Measurements from ENCODE around the gene DPF3.

DPF3 gene

GRCh38 chr14:72723858-72724530, 169.9 kb downstream of the DPF3 start:
- no peaks in the 10 kb centered on the region for H3K27me3 ChIP-seq (ENCODE audit: control insufficient read depth, insufficient read depth, low read length)
- H3K27ac ChIP-seq (ENCODE audit: low read depth, low read length): no peak overlapping the region
- H3K9ac ChIP-seq (ENCODE audit: low read length): no peak overlapping the region
- H3K4me1 ChIP-seq (ENCODE audit: control insufficient read depth, insufficient read depth, low read length): no peaks in the 10 kb centered on the region
- no peak overlapping the region for H3K4me3 ChIP-seq (ENCODE audit: low read depth, low read length)
- H3K9me3 ChIP-seq (ENCODE audit: control insufficient read depth, insufficient read depth, low read depth, low read length): no peaks in the 10 kb centered on the region
- no peaks in the 10 kb centered on the region for H3K36me3 ChIP-seq (ENCODE audit: control insufficient read depth, insufficient read depth, low read length)

GRCh38 chr14:72722201-72722785, 171.6 kb downstream of the DPF3 start:
- Histone ChIP-seq H3K27me3 (ENCODE audit: control insufficient read depth, insufficient read depth, low read length) (no peaks in the 10 kb centered on the region), H3K27ac (ENCODE audit: low read depth, low read length) (no peak overlapping the region), H3K4me3 (ENCODE audit: low read depth, low read length) (no peak overlapping the region), H3K9me3 (ENCODE audit: control insufficient read depth, insufficient read depth, low read depth, low read length) (no peaks in the 10 kb centered on the region), H3K4me1 (ENCODE audit: control insufficient read depth, insufficient read depth, low read length) (no peaks in the 10 kb centered on the region), H3K36me3 (ENCODE audit: control insufficient read depth, insufficient read depth, low read length) (no peaks in the 10 kb centered on the region), H3K9ac (ENCODE audit: low read length) (no peak overlapping the region)

GRCh38 chr14:72721083-72721482, 172.8 kb downstream of the DPF3 start:
- Histone ChIP-seq H3K27me3 (ENCODE audit: control insufficient read depth, insufficient read depth, low read length) (no peaks in the 10 kb centered on the region), H3K27ac (ENCODE audit: low read depth, low read length) (no peak overlapping the region), H3K9ac (ENCODE audit: low read length) (no peak overlapping the region), H3K36me3 (ENCODE audit: control insufficient read depth, insufficient read depth, low read length) (no peaks in the 10 kb centered on the region), H3K4me1 (ENCODE audit: control insufficient read depth, insufficient read depth, low read length) (no peaks in the 10 kb centered on the region), H3K4me3 (ENCODE audit: low read depth, low read length) (no peak overlapping the region), H3K9me3 (ENCODE audit: control insufficient read depth, insufficient read depth, low read depth, low read length) (no peaks in the 10 kb centered on the region)

GRCh38 chr14:72717220-72717619, 176.7 kb downstream of the DPF3 start:
- Histone ChIP-seq H3K4me3 (ENCODE audit: low read depth, low read length) (no peak overlapping the region), H3K27me3 (ENCODE audit: control insufficient read depth, insufficient read depth, low read length) (no peaks in the 10 kb centered on the region), H3K4me1 (ENCODE audit: control insufficient read depth, insufficient read depth, low read length) (no peaks in the 10 kb centered on the region; the same call in 1 of the 2 replicates), H3K9me3 (ENCODE audit: control insufficient read depth, insufficient read depth, low read depth, low read length) (no peaks in the 10 kb centered on the region), H3K27ac (ENCODE audit: low read depth, low read length) (no peak overlapping the region), H3K9ac (ENCODE audit: low read length) (no peak overlapping the region), H3K36me3 (ENCODE audit: control insufficient read depth, insufficient read depth, low read length) (no peaks in the 10 kb centered on the region)

- Histone ChIP-seq H3K4me3 (ENCODE audit: low read depth, low read length) (no peak overlapping the region), H3K4me1 (ENCODE audit: control insufficient read depth, insufficient read depth, low read length) (no peaks in the 10 kb centered on the region; the same call in 1 of the 2 replicates), H3K27me3 (ENCODE audit: control insufficient read depth, insufficient read depth, low read length) (no peaks in the 10 kb centered on the region), H3K27ac (ENCODE audit: low read depth, low read length) (no peak overlapping the region), H3K36me3 (ENCODE audit: control insufficient read depth, insufficient read depth, low read length) (no peaks in the 10 kb centered on the region), H3K9ac (ENCODE audit: low read length) (no peak overlapping the region), H3K9me3 (ENCODE audit: control insufficient read depth, insufficient read depth, low read depth, low read length) (no peaks in the 10 kb centered on the region)
Observed at GRCh38 chr14:72716476-72716875, 177.4 kb downstream of the DPF3 start.

- Histone ChIP-seq H3K9me3 (ENCODE audit: control insufficient read depth, insufficient read depth, low read depth, low read length) (no peaks in the 10 kb centered on the region), H3K4me1 (ENCODE audit: control insufficient read depth, insufficient read depth, low read length) (no peaks in the 10 kb centered on the region; the same call in 1 of the 2 replicates), H3K9ac (ENCODE audit: low read length) (no peak overlapping the region), H3K36me3 (ENCODE audit: control insufficient read depth, insufficient read depth, low read length) (no peaks in the 10 kb centered on the region), H3K27me3 (ENCODE audit: control insufficient read depth, insufficient read depth, low read length) (no peaks in the 10 kb centered on the region), H3K27ac (ENCODE audit: low read depth, low read length) (no peak overlapping the region), H3K4me3 (ENCODE audit: low read depth, low read length) (no peak overlapping the region)
Observed at GRCh38 chr14:72715850-72716228, 178.1 kb downstream of the DPF3 start.

GRCh38 chr14:72715215-72715849, 178.6 kb downstream of the DPF3 start:
- Histone ChIP-seq H3K27ac (ENCODE audit: low read depth, low read length) (no peak overlapping the region), H3K27me3 (ENCODE audit: control insufficient read depth, insufficient read depth, low read length) (no peaks in the 10 kb centered on the region), H3K4me3 (ENCODE audit: low read depth, low read length) (no peak overlapping the region), H3K36me3 (ENCODE audit: control insufficient read depth, insufficient read depth, low read length) (no peaks in the 10 kb centered on the region), H3K4me1 (ENCODE audit: control insufficient read depth, insufficient read depth, low read length) (no peaks in the 10 kb centered on the region; the same call in 1 of the 2 replicates), H3K9ac (ENCODE audit: low read length) (no peak overlapping the region), H3K9me3 (ENCODE audit: control insufficient read depth, insufficient read depth, low read depth, low read length) (no peaks in the 10 kb centered on the region)

- no peak overlapping the region for H3K9ac ChIP-seq (ENCODE audit: low read length)
- no peaks in the 10 kb centered on the region for H3K27me3 ChIP-seq (ENCODE audit: control insufficient read depth, insufficient read depth, low read length)
- no peak overlapping the region for H3K4me3 ChIP-seq (ENCODE audit: low read depth, low read length)
- no peak overlapping the region for H3K27ac ChIP-seq (ENCODE audit: low read depth, low read length)
- H3K36me3 ChIP-seq (ENCODE audit: control insufficient read depth, insufficient read depth, low read length): no peaks in the 10 kb centered on the region
- no peaks in the 10 kb centered on the region for H3K9me3 ChIP-seq (ENCODE audit: control insufficient read depth, insufficient read depth, low read depth, low read length)
- H3K4me1 ChIP-seq (ENCODE audit: control insufficient read depth, insufficient read depth, low read length): no peaks in the 10 kb centered on the region; the same call in 1 of the 2 replicates
Observed at GRCh38 chr14:72714871-72715214, 179.1 kb downstream of the DPF3 start.

- Histone ChIP-seq H3K27ac (ENCODE audit: low read depth, low read length) (no peak overlapping the region), H3K9ac (ENCODE audit: low read length) (no peak overlapping the region), H3K4me1 (ENCODE audit: control insufficient read depth, insufficient read depth, low read length) (no peaks in the 10 kb centered on the region; the same call in 1 of the 2 replicates), H3K9me3 (ENCODE audit: control insufficient read depth, insufficient read depth, low read depth, low read length) (no peaks in the 10 kb centered on the region), H3K4me3 (ENCODE audit: low read depth, low read length) (no peak overlapping the region), H3K27me3 (ENCODE audit: control insufficient read depth, insufficient read depth, low read length) (no peaks in the 10 kb centered on the region), H3K36me3 (ENCODE audit: control insufficient read depth, insufficient read depth, low read length) (no peaks in the 10 kb centered on the region)
Observed at GRCh38 chr14:72714094-72714493, 179.8 kb downstream of the DPF3 start.

- Histone ChIP-seq H3K4me3 (ENCODE audit: low read depth, low read length) (no peak overlapping the region), H3K9me3 (ENCODE audit: control insufficient read depth, insufficient read depth, low read depth, low read length) (no peaks in the 10 kb centered on the region), H3K9ac (ENCODE audit: low read length) (no peak overlapping the region), H3K4me1 (ENCODE audit: control insufficient read depth, insufficient read depth, low read length) (no peaks in the 10 kb centered on the region; the same call in 1 of the 2 replicates), H3K36me3 (ENCODE audit: control insufficient read depth, insufficient read depth, low read length) (no peaks in the 10 kb centered on the region), H3K27me3 (ENCODE audit: control insufficient read depth, insufficient read depth, low read length) (no peaks in the 10 kb centered on the region), H3K27ac (ENCODE audit: low read depth, low read length) (no peak overlapping the region)
Observed at GRCh38 chr14:72711936-72712335, 182.0 kb downstream of the DPF3 start.

GRCh38 chr14:72709916-72710611, 183.8 kb downstream of the DPF3 start:
- Histone ChIP-seq H3K9me3 (ENCODE audit: control insufficient read depth, insufficient read depth, low read depth, low read length) (no peaks in the 10 kb centered on the region), H3K27me3 (ENCODE audit: control insufficient read depth, insufficient read depth, low read length) (no peaks in the 10 kb centered on the region), H3K4me3 (ENCODE audit: low read depth, low read length) (no peak overlapping the region), H3K9ac (ENCODE audit: low read length) (no peak overlapping the region), H3K36me3 (ENCODE audit: control insufficient read depth, insufficient read depth, low read length) (no peaks in the 10 kb centered on the region), H3K27ac (ENCODE audit: low read depth, low read length) (no peak overlapping the region), H3K4me1 (ENCODE audit: control insufficient read depth, insufficient read depth, low read length) (no peaks in the 10 kb centered on the region; the same call in 1 of the 2 replicates)
